Measurements from ENCODE around the gene ZNF362. TPM values are rescaled to one million over a fixed set of nuclear protein-coding genes. Genes with fewer than 3 reads are reported as not detected.

ZNF362 gene
- total RNA-seq, 4 donors from 2014 or later = 20.7 to 44.1 (median 26.7) TPM

DNA sequence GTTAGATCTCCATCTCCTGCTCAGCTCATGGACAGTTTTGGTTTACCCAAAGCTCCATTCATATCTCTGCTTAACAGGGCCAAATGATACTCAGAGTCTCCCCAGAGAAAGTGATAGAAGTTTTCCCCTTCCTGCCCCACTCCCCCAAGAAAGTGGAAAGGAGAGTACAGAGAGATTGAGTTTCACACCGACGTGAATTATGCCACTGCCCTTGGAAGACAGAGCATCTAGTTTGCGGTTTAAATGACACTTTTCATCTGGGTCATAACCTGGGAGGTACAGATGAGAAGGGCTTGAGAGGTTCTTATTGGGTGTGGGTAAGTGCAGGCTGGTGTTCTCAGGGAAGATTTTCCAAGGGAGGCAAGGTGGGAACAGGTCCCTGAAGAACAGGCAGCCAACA, 6.9 kb upstream of the ZNF362 start:
- Histone ChIP-seq H3K4me3 (replicated peaks in 1 of 3) (no peak overlapping the region), H3K9me3 (no peaks in the 10 kb centered on the region), H3K27ac (no peak overlapping the region), H3K4me1 (no peaks in the 10 kb centered on the region), H3K36me3 (no peaks in the 10 kb centered on the region), H3K27me3 (no peaks in the 10 kb centered on the region)
- no peak for DNase-seq
- intact Hi-C loops (cut with DNase I) = no loop called here
- WGBS, 2 donors = 83% methylated on average over 3 of the region's 3 CpGs
- TF ChIP-seq, protein P1, sequence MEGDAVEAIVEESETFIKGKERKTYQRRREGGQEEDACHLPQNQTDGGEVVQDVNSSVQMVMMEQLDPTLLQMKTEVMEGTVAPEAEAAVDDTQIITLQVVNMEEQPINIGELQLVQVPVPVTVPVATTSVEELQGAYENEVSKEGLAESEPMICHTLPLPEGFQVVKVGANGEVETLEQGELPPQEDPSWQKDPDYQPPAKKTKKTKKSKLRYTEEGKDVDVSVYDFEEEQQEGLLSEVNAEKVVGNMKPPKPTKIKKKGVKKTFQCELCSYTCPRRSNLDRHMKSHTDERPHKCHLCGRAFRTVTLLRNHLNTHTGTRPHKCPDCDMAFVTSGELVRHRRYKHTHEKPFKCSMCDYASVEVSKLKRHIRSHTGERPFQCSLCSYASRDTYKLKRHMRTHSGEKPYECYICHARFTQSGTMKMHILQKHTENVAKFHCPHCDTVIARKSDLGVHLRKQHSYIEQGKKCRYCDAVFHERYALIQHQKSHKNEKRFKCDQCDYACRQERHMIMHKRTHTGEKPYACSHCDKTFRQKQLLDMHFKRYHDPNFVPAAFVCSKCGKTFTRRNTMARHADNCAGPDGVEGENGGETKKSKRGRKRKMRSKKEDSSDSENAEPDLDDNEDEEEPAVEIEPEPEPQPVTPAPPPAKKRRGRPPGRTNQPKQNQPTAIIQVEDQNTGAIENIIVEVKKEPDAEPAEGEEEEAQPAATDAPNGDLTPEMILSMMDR (IDR thresholded peaks at IDR 0.05) = no peak
- no peak for TF ChIP-seq POLR2A (IDR thresholded peaks at IDR 0.05)

GRCh38 chr1:33250217-33250616, 6.1 kb upstream of the ZNF362 start:
- intact Hi-C loops (cut with DNase I) = loop anchor here (10.0 kb wide), 1 partner anchor 105 kb away; no protein-coding TSS in a partner anchor
- DNase-seq = no peak
- Histone ChIP-seq H3K27ac (no peak overlapping the region), H3K27me3 (no peaks in the 10 kb centered on the region), H3K9me3 (no peaks in the 10 kb centered on the region), H3K36me3 (no peaks in the 10 kb centered on the region), H3K4me3 (replicated peaks in 1 of 3) (no peak overlapping the region), H3K4me1 (peaks cover 0 to 4% of the 10 kb centered on the region in 2 donors)
- TF ChIP-seq, protein P1 (IDR thresholded peaks at IDR 0.05) = no peak
- no peak for TF ChIP-seq POLR2A (IDR thresholded peaks at IDR 0.05)
- WGBS, 2 donors = 93 to 95% methylated on average over 5 of the region's 5 CpGs

- 72 to 80% methylated on average over 3 of the region's 3 CpGs for WGBS, 2 donors
- Histone ChIP-seq H3K4me3 (replicated peaks in 1 of 3) (no peak overlapping the region), H3K36me3 (no peaks in the 10 kb centered on the region), H3K9me3 (no peaks in the 10 kb centered on the region), H3K27ac (no peak overlapping the region), H3K27me3 (no peaks in the 10 kb centered on the region), H3K4me1 (peaks cover 0 to 8% of the 10 kb centered on the region in 2 donors)
- TF ChIP-seq, protein P1 (IDR thresholded peaks at IDR 0.05) = no peak
- TF ChIP-seq POLR2A (IDR thresholded peaks at IDR 0.05) = no peak
- intact Hi-C loops (cut with DNase I) = loop anchor here (10.0 kb wide), 1 partner anchor 106 kb away; no protein-coding TSS in a partner anchor
- DNase-seq = no peak
These were observed 5.6 kb upstream of the ZNF362 start for GRCh38 chr1:33250724-33251123.

DNA sequence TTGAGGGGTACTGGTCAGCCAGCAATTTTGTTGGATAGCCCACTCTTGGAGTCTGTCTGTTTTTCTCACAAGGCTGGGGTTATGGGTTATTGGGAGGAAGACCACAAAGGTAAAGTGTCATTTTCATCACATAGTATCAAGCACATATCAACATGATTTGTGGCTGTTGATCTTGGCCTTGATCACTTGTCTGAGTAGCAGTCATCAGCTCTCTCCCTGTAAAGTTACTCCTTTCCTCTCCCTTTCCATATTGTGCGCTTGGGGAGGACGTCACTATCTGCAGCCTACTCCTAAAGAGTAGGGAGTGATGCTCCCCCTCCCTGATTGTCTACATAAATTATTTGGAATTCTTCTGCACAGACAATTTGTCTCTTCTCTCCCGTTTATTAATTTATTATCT, 1.8 kb upstream of the ZNF362 start:
- TF ChIP-seq POLR2A (IDR thresholded peaks at IDR 0.05) = no peak
- TF ChIP-seq, protein P1 (IDR thresholded peaks at IDR 0.05) = no peak
- intact Hi-C loops (cut with DNase I) = loop anchor here (10.0 kb wide), 1 partner anchor 110 kb away; no protein-coding TSS in a partner anchor
- WGBS, 2 donors = 82 to 88% methylated on average over 3 of the region's 3 CpGs
- H3K9me3 ChIP-seq = no peaks in the 10 kb centered on the region
- no peak overlapping the region for H3K27ac ChIP-seq
- no peak overlapping the region for H3K4me3 ChIP-seq (replicated peaks in 1 of 3)
- no peak for DNase-seq
- H3K36me3 ChIP-seq = no peaks in the 10 kb centered on the region
- no peaks in the 10 kb centered on the region for H3K27me3 ChIP-seq
- peaks cover 18 to 30% of the 10 kb centered on the region in 2 donors for H3K4me1 ChIP-seq

GRCh38 chr1:33255347-33256220, 708 bp upstream of the ZNF362 start:
- Histone ChIP-seq H3K36me3 (no peaks in the 10 kb centered on the region), H3K4me1 (peaks cover 18 to 40% of the 10 kb centered on the region in 2 donors), H3K27me3 (no peaks in the 10 kb centered on the region), H3K4me3 (replicated peaks in 1 of 3) (peak overlapping the region in 2 of 3 donors; percentile 34 to 41), H3K27ac (peak overlapping the region; percentile 91 to 94 (median 92)), H3K9me3 (no peaks in the 10 kb centered on the region)
- peak in 1 of 2 donors; percentile 74 for TF ChIP-seq POLR2A (IDR thresholded peaks at IDR 0.05)
- TF ChIP-seq, protein P1 (IDR thresholded peaks at IDR 0.05) = no peak
- intact Hi-C loops (cut with DNase I) = loop anchor here (10.0 kb wide), 1 partner anchor 111 kb away; no protein-coding TSS in a partner anchor
- DNase-seq = peak; percentile 76
- 24 to 32% methylated on average over 17 to 23 of the region's 70 CpGs for WGBS, 2 donors

Data from thyroid gland (tissue), 4 donors.